ENCODE results near the gene NUP153. TPM values are rescaled to one million over a fixed set of nuclear protein-coding genes. Genes with fewer than 3 reads are reported as not detected.
A peak's percentile ranks its signal among the peaks of the same experiment; 100 is the strongest.

NUP153 gene
- total RNA-seq, 2 experiments from 2014 or later, result 74.0 to 75.8 TPM

- POLR2A ChIA-PET, result interaction anchor here (1.1 kb wide), 1 partner anchor 38 kb away, joined by 5 read pairs; the partner anchor contains the start of gene FAM8A1
- H3K27ac Mint-ChIP-seq, result peak overlapping the region; percentile 51
- H3K4me3 Mint-ChIP-seq, result no peak overlapping the region
- H3K4me1 Mint-ChIP-seq, result peaks cover 50% of the 10 kb centered on the region
- H3K27me3 Mint-ChIP-seq, result no peaks in the 10 kb centered on the region
- CTCF ChIA-PET, result no interaction called here
- H3K9me3 Mint-ChIP-seq, result no peaks in the 10 kb centered on the region
- DNase-seq, result no peak
- peaks cover 81% of the 10 kb centered on the region for H3K36me3 Mint-ChIP-seq (ENCODE audit: low read depth)
Measured at GRCh38 chr6:17638212-17638715, 68.5 kb downstream of the NUP153 start.

GRCh38 chr6:17635568-17635967 lies 71.2 kb downstream of the NUP153 start:
- H3K4me1 Mint-ChIP-seq, result peaks cover 62% of the 10 kb centered on the region
- H3K27me3 Mint-ChIP-seq, result no peaks in the 10 kb centered on the region
- no peak for DNase-seq
- POLR2A ChIA-PET, result no interaction called here
- peaks cover 85% of the 10 kb centered on the region for H3K36me3 Mint-ChIP-seq (ENCODE audit: low read depth)
- H3K9me3 Mint-ChIP-seq, result no peaks in the 10 kb centered on the region
- no peak overlapping the region for H3K4me3 Mint-ChIP-seq
- peak overlapping the region; percentile 51 for H3K27ac Mint-ChIP-seq
- CTCF ChIA-PET, result interaction anchor here (1.5 kb wide), 1 partner anchor 32 kb away, joined by 5 read pairs; no protein-coding TSS in a partner anchor

- H3K4me1 Mint-ChIP-seq, result peaks cover 65% of the 10 kb centered on the region
- peaks cover 85% of the 10 kb centered on the region for H3K36me3 Mint-ChIP-seq (ENCODE audit: low read depth)
- H3K4me3 Mint-ChIP-seq, result peak overlapping the region; percentile 34
- ChIA-PET POLR2A (interaction anchor here (0.9 to 2.2 kb wide), 5 partner anchors 23 to 73 kb away, joined by 3 to 11 read pairs (median 3); partner anchors contain the start of genes FAM8A1 and NUP153), CTCF (interaction anchor here (0.6 to 1.5 kb wide), 5 partner anchors 8 to 78 kb away, joined by 3 to 5 read pairs (median 3); partner anchors contain the start of gene FAM8A1)
- H3K27me3 Mint-ChIP-seq, result no peaks in the 10 kb centered on the region
- H3K27ac Mint-ChIP-seq, result peak overlapping the region; percentile 84
- H3K9me3 Mint-ChIP-seq, result no peaks in the 10 kb centered on the region
- peak; percentile 48 for DNase-seq
Measured at GRCh38 chr6:17633465-17634188, 73.1 kb downstream of the NUP153 start.

DNA sequence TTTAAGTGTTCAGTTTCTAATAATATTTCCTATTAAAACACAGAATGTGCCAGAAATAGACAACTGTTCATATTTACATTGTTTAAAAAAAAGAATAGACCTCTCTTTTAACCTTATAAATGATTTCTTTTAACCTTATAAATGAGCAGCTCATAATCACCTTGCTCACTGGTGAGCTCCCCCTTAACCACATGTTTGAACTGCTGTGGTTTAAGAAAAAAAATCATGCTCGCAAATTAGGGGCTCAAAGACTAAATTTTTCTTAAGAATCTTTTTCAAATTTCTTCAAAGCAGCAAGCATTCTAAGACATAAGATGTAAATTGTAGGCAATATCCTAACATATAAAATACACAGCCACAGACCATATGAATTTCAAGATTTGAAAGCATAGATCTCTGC lies 73.8 kb downstream of the NUP153 start:
- peak overlapping the region; percentile 84 for H3K27ac Mint-ChIP-seq
- POLR2A ChIA-PET, result interaction anchor here (0.8 to 2.2 kb wide), 3 partner anchors 12 to 73 kb away, joined by 3 to 11 read pairs (median 9); partner anchors contain the start of genes FAM8A1 and NUP153
- peaks cover 59% of the 10 kb centered on the region for H3K4me1 Mint-ChIP-seq

DNA sequence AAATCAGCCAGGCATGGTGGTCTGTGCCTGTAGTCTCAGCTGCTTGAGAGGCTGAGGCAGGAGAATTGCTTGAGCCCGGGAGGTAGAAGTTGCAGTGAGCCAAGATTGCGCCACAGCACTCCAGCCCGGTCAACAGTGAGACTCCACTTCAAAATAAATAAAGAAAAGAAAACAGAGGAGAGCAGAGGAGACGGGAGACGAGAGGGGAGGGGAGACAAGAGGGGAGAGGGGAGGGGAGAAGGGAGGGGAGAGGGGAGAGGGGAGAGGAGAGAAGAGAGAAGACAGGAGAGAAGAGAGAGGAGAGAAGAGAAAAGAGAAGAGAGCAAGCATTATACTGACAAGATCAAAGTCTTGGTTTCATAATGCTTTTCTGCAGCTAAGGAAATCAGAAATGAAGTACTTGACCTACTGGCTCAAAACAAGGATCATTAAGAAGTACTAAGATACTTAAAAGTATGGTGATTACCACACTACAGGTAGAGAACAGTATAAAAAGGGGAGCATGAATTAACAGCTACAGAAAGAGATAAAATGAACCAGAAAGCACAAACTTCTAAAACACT lies 76.1 kb downstream of the NUP153 start:
- ChIA-PET POLR2A (no interaction called here), CTCF (no interaction called here)
- Mint-ChIP-seq H3K4me1 (peaks cover 49% of the 10 kb centered on the region), H3K27ac (peak overlapping the region; percentile 2), H3K36me3 (ENCODE audit: low read depth) (peaks cover 75% of the 10 kb centered on the region), H3K9me3 (no peaks in the 10 kb centered on the region), H3K27me3 (no peaks in the 10 kb centered on the region), H3K4me3 (no peak overlapping the region)
- DNase-seq, result no peak

More for the DNA sequence above, 73.8 kb downstream of the NUP153 start:
- H3K36me3 Mint-ChIP-seq (ENCODE audit: low read depth), result peaks cover 84% of the 10 kb centered on the region
- no peaks in the 10 kb centered on the region for H3K27me3 Mint-ChIP-seq
- no peak overlapping the region for H3K4me3 Mint-ChIP-seq
- H3K9me3 Mint-ChIP-seq, result no peaks in the 10 kb centered on the region
- CTCF ChIA-PET, result interaction anchor here (1.6 kb wide), 1 partner anchor 49 kb away, joined by 3 read pairs; no protein-coding TSS in a partner anchor
- DNase-seq, result no peak

- Mint-ChIP-seq H3K4me3 (no peak overlapping the region), H3K36me3 (ENCODE audit: low read depth) (peaks cover 74% of the 10 kb centered on the region), H3K27me3 (no peaks in the 10 kb centered on the region), H3K9me3 (no peaks in the 10 kb centered on the region), H3K4me1 (peaks cover 46% of the 10 kb centered on the region), H3K27ac (no peak overlapping the region)
- no peak for DNase-seq
- POLR2A ChIA-PET, result no interaction called here
- CTCF ChIA-PET, result no interaction called here
Measured at GRCh38 chr6:17629824-17630510, 76.8 kb downstream of the NUP153 start.

DNA sequence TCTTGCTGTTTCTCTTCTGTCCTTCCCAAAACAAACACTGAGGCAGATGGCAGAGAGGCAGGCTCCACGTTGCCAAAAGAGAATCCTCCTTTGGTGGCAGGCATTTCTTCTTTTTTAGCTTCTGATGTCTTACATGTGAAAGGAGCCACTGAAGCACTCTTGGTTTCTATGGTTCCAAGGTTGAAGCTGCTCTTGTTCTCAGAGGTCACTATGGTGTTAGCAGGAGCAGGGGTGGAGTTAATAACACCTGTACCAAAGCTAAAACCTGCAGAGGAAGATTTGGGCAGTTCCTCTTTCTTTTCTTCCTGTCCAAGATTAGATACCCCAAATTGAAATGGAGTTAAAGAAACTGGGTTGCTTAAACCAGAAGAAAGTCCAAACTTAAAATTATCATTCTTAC lies 77.9 kb downstream of the NUP153 start:
- Mint-ChIP-seq H3K36me3 (ENCODE audit: low read depth) (peaks cover 75% of the 10 kb centered on the region), H3K9me3 (no peaks in the 10 kb centered on the region), H3K27me3 (no peaks in the 10 kb centered on the region), H3K4me3 (no peak overlapping the region), H3K27ac (no peak overlapping the region), H3K4me1 (peaks cover 38% of the 10 kb centered on the region)
- POLR2A ChIA-PET, result no interaction called here
- no peak for DNase-seq
- CTCF ChIA-PET, result interaction anchor here (1.2 to 1.9 kb wide), 2 partner anchors 25 to 73 kb away, joined by 3 to 5 read pairs; no protein-coding TSS in a partner anchor

- no peak for DNase-seq
- Mint-ChIP-seq H3K27me3 (no peaks in the 10 kb centered on the region), H3K36me3 (ENCODE audit: low read depth) (peaks cover 68% of the 10 kb centered on the region), H3K27ac (no peak overlapping the region), H3K4me1 (peaks cover 32% of the 10 kb centered on the region), H3K9me3 (no peaks in the 10 kb centered on the region), H3K4me3 (no peak overlapping the region)
- ChIA-PET CTCF (no interaction called here), POLR2A (no interaction called here)
Measured at GRCh38 chr6:17624396-17624795, 82.3 kb downstream of the NUP153 start.

- Mint-ChIP-seq H3K36me3 (ENCODE audit: low read depth) (peaks cover 69% of the 10 kb centered on the region), H3K4me1 (peaks cover 30% of the 10 kb centered on the region), H3K4me3 (no peak overlapping the region), H3K9me3 (no peaks in the 10 kb centered on the region), H3K27ac (no peak overlapping the region), H3K27me3 (no peaks in the 10 kb centered on the region)
- ChIA-PET CTCF (no interaction called here), POLR2A (interaction anchor here (1.4 kb wide), 1 partner anchor 21 kb away, joined by 9 read pairs; no protein-coding TSS in a partner anchor)
- DNase-seq, result no peak
Measured at GRCh38 chr6:17622144-17622543, 84.6 kb downstream of the NUP153 start.

DNA sequence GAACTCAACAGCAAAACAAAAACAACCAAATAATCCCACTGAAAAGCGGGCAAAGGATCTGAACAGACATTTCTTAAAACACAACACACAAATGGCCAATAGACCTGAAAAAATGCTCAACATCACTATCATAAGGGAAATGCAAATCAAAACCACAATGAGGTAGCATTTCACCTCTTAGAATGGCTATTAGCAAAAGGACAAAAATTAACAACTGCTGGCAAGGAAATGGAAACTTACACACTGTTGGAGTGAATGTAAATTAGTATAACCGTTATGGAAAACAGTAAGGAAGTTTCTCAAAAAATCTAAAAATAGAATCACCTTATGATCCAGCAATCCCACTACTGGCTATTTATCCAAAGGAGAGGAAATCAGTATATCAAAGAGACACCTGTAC lies 85.7 kb downstream of the NUP153 start:
- H3K4me3 Mint-ChIP-seq, result no peak overlapping the region
- peaks cover 72% of the 10 kb centered on the region for H3K36me3 Mint-ChIP-seq (ENCODE audit: low read depth)
- H3K27ac Mint-ChIP-seq, result peak overlapping the region; percentile 17
- no peak for DNase-seq
- no peaks in the 10 kb centered on the region for H3K27me3 Mint-ChIP-seq
- H3K9me3 Mint-ChIP-seq, result no peaks in the 10 kb centered on the region
- H3K4me1 Mint-ChIP-seq, result peaks cover 30% of the 10 kb centered on the region
- POLR2A ChIA-PET, result interaction anchor here (1.2 to 1.5 kb wide), 3 partner anchors 12 to 20 kb away, joined by 3 to 9 read pairs (median 4); no protein-coding TSS in a partner anchor
- CTCF ChIA-PET, result interaction anchor here (1.4 kb wide), 1 partner anchor 35 kb away, joined by 4 read pairs; no protein-coding TSS in a partner anchor

DNA sequence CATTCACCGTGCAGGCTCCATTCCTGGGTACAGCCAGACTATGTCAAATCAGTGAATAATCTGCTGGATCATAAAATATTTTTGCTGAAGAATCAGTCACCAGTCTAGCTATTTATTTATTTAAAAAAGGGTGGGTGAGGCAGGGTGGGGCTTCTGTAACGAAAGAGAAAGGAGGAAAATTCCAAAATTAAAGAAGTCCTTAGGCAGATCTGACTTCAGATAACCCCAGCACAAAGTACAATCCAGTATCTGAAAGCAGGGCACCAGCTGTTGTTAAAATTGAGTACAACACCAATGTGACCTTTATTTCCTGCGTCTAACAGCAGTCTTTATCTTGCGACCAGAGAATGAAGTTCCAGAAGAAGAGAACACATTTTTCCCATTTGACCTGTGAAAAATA lies 90.9 kb downstream of the NUP153 start:
- DNase-seq, result no peak
- H3K9me3 Mint-ChIP-seq, result no peaks in the 10 kb centered on the region
- POLR2A ChIA-PET, result no interaction called here
- CTCF ChIA-PET, result no interaction called here
- peaks cover 10% of the 10 kb centered on the region for H3K4me1 Mint-ChIP-seq
- H3K27me3 Mint-ChIP-seq, result no peaks in the 10 kb centered on the region
- H3K36me3 Mint-ChIP-seq (ENCODE audit: low read depth), result peaks cover 67% of the 10 kb centered on the region
- no peak overlapping the region for H3K27ac Mint-ChIP-seq
- H3K4me3 Mint-ChIP-seq, result no peak overlapping the region

- Mint-ChIP-seq H3K9me3 (no peaks in the 10 kb centered on the region), H3K27ac (peak overlapping the region; percentile 7), H3K36me3 (ENCODE audit: low read depth) (peaks cover 51% of the 10 kb centered on the region), H3K4me3 (no peak overlapping the region), H3K27me3 (no peaks in the 10 kb centered on the region), H3K4me1 (no peaks in the 10 kb centered on the region)
- ChIA-PET POLR2A (interaction anchor here (1.8 to 2.6 kb wide), 2 partner anchors 9 to 12 kb away, joined by 4 to 13 read pairs; partner anchors contain the start of gene FAM8A1), CTCF (no interaction called here)
- DNase-seq, result no peak
Measured at GRCh38 chr6:17612048-17612447, 94.7 kb downstream of the NUP153 start.

DNA sequence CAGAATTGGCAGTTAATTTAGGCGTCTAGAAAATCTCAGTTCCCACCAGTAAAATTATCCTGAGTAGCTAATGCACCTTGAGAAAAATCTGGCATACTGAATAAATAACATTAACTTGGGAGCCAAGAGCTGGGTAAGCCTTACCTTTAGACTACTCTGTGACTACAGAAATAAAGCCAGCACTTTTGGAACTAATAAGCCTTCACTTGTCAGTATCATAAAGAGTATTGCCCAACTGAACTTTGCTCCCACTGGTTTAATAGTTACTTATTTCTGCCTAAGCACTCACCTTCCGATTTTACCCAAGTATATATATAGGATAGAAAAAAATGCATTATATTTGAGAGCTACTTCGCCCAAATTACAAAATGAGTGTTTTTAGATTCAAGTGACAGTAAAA lies 95.9 kb downstream of the NUP153 start:
- no peaks in the 10 kb centered on the region for H3K4me1 Mint-ChIP-seq
- no peaks in the 10 kb centered on the region for H3K9me3 Mint-ChIP-seq
- H3K4me3 Mint-ChIP-seq, result no peak overlapping the region
- H3K27me3 Mint-ChIP-seq, result no peaks in the 10 kb centered on the region
- peaks cover 50% of the 10 kb centered on the region for H3K36me3 Mint-ChIP-seq (ENCODE audit: low read depth)
- DNase-seq, result no peak
- ChIA-PET POLR2A (interaction anchor here (1.1 to 2.6 kb wide), 2 partner anchors 10 to 23 kb away, joined by 3 to 13 read pairs; partner anchors contain the start of gene FAM8A1), CTCF (no interaction called here)
- no peak overlapping the region for H3K27ac Mint-ChIP-seq

Data from activated CD4-positive, alpha-beta memory T cell treated with anti-CD3 and anti-CD28 coated beads, Interleukin-2, amount 10 ng/mL, durations not matched to agents 7 days and 5 days (primary cell).